ENCODE data around the gene NCR1.
"Not testable (repeated sequence)": the region's sequence is repeated elsewhere in the genome, so short reads cannot be mapped to it uniquely, and the experiment has no call there.

Gene NCR1

DNA sequence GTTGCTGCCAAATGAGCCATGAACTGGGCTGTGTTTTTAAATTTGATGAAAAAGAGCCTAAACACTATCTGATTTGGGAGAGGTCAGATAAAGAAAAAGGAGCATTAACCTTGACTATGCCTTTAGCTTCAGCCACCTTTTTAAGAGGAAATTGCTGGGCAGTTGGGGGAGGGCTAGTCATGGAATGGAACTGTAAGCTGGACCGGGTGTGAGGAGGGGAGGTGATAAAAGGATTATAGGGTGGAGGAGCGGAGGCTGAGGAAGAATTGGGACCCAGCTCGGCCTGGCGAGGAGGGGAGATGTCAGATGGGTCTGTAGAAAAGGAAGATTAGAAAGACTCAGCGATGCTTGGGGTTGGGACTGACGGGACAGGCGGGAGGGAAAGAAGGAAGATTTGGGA is 7.3 kb upstream of the NCR1 start:
- H3K36me3 Mint-ChIP-seq (ENCODE audit: low read depth); H3K4me3 Mint-ChIP-seq; H3K9me3 Mint-ChIP-seq; H3K4me1 Mint-ChIP-seq (ENCODE audit: low read depth); H3K27ac Mint-ChIP-seq: not testable (repeated sequence)
- H3K27me3 Mint-ChIP-seq (ENCODE audit: low read depth): peaks cover 13% of the 10 kb centered on the region

DNA sequence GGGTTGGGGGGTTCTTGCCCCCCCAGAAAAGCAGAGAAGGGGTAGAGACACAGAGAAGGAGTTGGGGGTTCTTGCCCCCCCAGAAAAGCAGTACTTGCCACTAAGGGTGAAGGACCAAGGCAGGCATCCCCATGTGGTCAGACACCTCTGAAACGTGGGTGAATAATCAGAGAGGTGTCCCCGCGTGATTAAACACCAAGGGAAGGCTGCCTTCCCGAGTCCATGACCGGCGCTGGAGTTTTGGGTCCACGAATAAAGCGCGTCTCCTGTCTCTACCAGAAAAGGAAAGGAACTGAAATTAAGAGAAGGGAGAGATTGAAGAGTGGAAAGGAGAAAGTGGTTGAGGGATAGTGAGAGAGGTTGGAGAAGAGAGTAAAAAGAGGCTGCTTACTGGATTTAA is 6.3 kb upstream of the NCR1 start:
- H3K36me3 Mint-ChIP-seq (ENCODE audit: low read depth); H3K9me3 Mint-ChIP-seq; H3K27ac Mint-ChIP-seq; H3K4me3 Mint-ChIP-seq; H3K4me1 Mint-ChIP-seq (ENCODE audit: low read depth): not testable (repeated sequence)
- peaks cover 13% of the 10 kb centered on the region for H3K27me3 Mint-ChIP-seq (ENCODE audit: low read depth)

GRCh38 chr19:54901153-54901552 is 4.8 kb upstream of the NCR1 start:
- not testable (repeated sequence) for H3K9me3 Mint-ChIP-seq; H3K36me3 Mint-ChIP-seq (ENCODE audit: low read depth); H3K4me3 Mint-ChIP-seq; H3K4me1 Mint-ChIP-seq (ENCODE audit: low read depth); H3K27ac Mint-ChIP-seq
- H3K27me3 Mint-ChIP-seq (ENCODE audit: low read depth): peaks cover 18% of the 10 kb centered on the region

- H3K27ac Mint-ChIP-seq: no peak overlapping the region
- no peak overlapping the region for H3K4me3 Mint-ChIP-seq
- peaks cover 11% of the 10 kb centered on the region for H3K27me3 Mint-ChIP-seq (ENCODE audit: low read depth)
- H3K4me1 Mint-ChIP-seq (ENCODE audit: low read depth): no peaks in the 10 kb centered on the region
- H3K36me3 Mint-ChIP-seq (ENCODE audit: low read depth): no peaks in the 10 kb centered on the region
- H3K9me3 Mint-ChIP-seq: peaks cover 3% of the 10 kb centered on the region
Observed at GRCh38 chr19:54902061-54902460, 3.9 kb upstream of the NCR1 start.

DNA sequence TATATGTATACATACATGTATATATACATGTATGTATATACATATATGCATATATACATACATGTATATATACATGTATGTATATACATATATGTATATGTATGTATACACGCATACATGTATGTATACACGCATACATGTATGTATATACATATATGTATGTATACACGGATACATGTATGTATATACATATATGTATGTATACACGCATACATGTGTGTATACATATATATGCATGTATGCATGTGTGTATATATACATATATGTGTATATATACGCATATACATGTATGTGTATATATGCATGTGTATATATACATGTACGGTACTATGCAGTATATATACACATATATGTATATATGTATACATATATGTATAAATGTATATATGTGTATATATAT is 2.6 kb upstream of the NCR1 start:
- H3K27me3 Mint-ChIP-seq (ENCODE audit: low read depth): peaks cover 11% of the 10 kb centered on the region
- no peaks in the 10 kb centered on the region for H3K36me3 Mint-ChIP-seq (ENCODE audit: low read depth)
- H3K4me1 Mint-ChIP-seq (ENCODE audit: low read depth): no peaks in the 10 kb centered on the region
- no peak overlapping the region for H3K4me3 Mint-ChIP-seq
- peaks cover 3% of the 10 kb centered on the region for H3K9me3 Mint-ChIP-seq
- no peak overlapping the region for H3K27ac Mint-ChIP-seq

GRCh38 chr19:54904261-54904660 is 1.7 kb upstream of the NCR1 start:
- H3K9me3 Mint-ChIP-seq; H3K4me1 Mint-ChIP-seq (ENCODE audit: low read depth); H3K27ac Mint-ChIP-seq; H3K4me3 Mint-ChIP-seq; H3K27me3 Mint-ChIP-seq (ENCODE audit: low read depth); H3K36me3 Mint-ChIP-seq (ENCODE audit: low read depth): not testable (repeated sequence)

DNA sequence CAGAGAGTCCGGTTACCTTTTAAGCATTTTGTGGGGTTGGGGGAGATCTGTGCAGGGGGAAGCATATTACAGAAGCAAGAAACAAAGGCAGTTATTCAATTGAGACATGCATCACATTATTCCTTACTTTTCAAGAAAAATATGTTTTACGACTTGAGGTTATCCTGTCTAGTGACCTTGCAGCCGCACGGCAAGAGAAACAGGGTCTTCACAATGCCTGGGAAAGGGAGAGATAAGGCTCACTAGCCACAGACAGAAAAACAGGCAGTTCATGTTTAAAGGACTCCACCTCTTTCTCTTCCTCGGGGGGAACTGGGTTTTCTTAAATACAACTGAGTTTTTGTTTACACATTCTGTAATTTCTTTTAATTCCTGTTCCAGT is 536 bp upstream of the NCR1 start:
- no peaks in the 10 kb centered on the region for H3K4me1 Mint-ChIP-seq (ENCODE audit: low read depth)
- H3K27ac Mint-ChIP-seq: no peak overlapping the region
- peaks cover 3% of the 10 kb centered on the region for H3K9me3 Mint-ChIP-seq
- no peak overlapping the region for H3K4me3 Mint-ChIP-seq
- H3K27me3 Mint-ChIP-seq (ENCODE audit: low read depth): peaks cover 5% of the 10 kb centered on the region
- no peaks in the 10 kb centered on the region for H3K36me3 Mint-ChIP-seq (ENCODE audit: low read depth)

DNA sequence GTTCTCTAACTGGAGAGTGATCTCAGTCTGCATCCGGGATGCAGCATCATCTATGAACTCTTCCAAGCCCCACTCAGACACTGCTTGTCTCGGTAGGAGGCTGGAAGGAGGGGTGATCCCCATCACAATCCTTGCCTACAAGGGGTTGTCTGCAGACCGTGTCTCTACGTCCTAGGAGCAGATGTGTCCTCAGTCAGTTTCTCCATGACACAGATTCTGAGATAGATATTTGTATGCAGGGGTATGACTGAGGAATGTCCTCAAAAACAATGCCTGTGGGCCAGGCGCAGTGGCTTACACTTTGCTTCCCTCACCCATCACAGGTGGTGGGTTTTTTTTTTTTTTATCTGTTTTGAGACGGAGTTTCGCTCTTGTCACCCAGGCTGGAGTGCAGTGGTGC is 871 bp downstream of the NCR1 start:
- Mint-ChIP-seq H3K4me1 (ENCODE audit: low read depth) (no peaks in the 10 kb centered on the region), H3K9me3 (peaks cover 3% of the 10 kb centered on the region), H3K27me3 (ENCODE audit: low read depth) (peaks cover 5% of the 10 kb centered on the region), H3K36me3 (ENCODE audit: low read depth) (no peaks in the 10 kb centered on the region), H3K4me3 (no peak overlapping the region), H3K27ac (no peak overlapping the region)

DNA sequence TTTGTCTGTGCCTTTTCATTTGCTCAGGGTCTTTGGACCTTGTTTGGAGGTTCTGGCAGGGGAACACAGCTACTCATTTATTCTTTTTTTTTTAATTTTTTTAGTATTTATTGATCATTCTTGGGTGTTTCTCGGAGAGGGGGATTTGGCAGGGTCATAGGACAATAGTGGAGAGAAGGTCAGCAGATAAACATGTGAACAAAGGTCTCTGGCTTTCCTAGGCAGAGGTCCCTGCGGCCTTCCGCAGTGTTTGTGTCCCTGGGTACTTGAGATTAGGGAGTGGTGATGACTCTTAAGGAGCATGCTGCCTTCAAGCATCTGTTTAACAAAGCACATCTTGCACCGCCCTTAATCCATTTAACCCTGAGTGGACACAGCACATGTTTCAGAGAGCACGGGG is 2.0 kb downstream of the NCR1 start:
- H3K9me3 Mint-ChIP-seq; H3K4me1 Mint-ChIP-seq (ENCODE audit: low read depth); H3K27ac Mint-ChIP-seq; H3K36me3 Mint-ChIP-seq (ENCODE audit: low read depth); H3K4me3 Mint-ChIP-seq; H3K27me3 Mint-ChIP-seq (ENCODE audit: low read depth): not testable (repeated sequence)

DNA sequence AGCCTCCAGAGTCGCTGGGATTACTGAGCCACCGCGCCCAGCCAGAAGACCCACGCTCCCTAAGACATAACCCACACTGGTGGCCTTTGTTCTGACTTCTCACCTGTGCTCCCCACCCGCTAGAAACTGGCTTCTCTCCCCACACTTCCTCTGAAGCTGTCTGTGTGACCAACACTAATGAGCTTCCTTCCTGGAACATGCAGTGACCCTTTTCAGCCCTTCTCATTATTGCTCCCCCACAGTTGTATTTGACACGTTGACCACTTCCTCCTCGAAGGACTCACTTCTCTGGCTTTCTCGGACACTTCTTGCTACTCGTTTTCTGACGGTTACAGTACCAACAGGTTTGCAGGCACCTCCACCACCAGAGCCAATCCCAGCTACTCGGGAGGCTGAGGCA is 10.9 kb downstream of the NCR1 start:
- Mint-ChIP-seq H3K27me3 (ENCODE audit: low read depth) (no peaks in the 10 kb centered on the region), H3K27ac (no peak overlapping the region), H3K36me3 (ENCODE audit: low read depth) (no peaks in the 10 kb centered on the region)

GRCh38 chr19:54918499-54918898 is 12.6 kb downstream of the NCR1 start:
- H3K4me3 Mint-ChIP-seq: no peak overlapping the region
- no peaks in the 10 kb centered on the region for H3K36me3 Mint-ChIP-seq (ENCODE audit: low read depth)
- no peaks in the 10 kb centered on the region for H3K9me3 Mint-ChIP-seq
- no peaks in the 10 kb centered on the region for H3K27me3 Mint-ChIP-seq (ENCODE audit: low read depth)
- peaks cover 10% of the 10 kb centered on the region for H3K4me1 Mint-ChIP-seq (ENCODE audit: low read depth)
- no peak overlapping the region for H3K27ac Mint-ChIP-seq

More for the DNA sequence above, 10.9 kb downstream of the NCR1 start:
- no peaks in the 10 kb centered on the region for H3K9me3 Mint-ChIP-seq
- peaks cover 8% of the 10 kb centered on the region for H3K4me1 Mint-ChIP-seq (ENCODE audit: low read depth)
- H3K4me3 Mint-ChIP-seq: no peak overlapping the region

GRCh38 chr19:54919646-54920563 is 14.0 kb downstream of the NCR1 start:
- not testable (repeated sequence) for H3K4me1 Mint-ChIP-seq (ENCODE audit: low read depth); H3K27ac Mint-ChIP-seq; H3K27me3 Mint-ChIP-seq (ENCODE audit: low read depth); H3K36me3 Mint-ChIP-seq (ENCODE audit: low read depth); H3K9me3 Mint-ChIP-seq; H3K4me3 Mint-ChIP-seq

- Mint-ChIP-seq H3K27ac (peak overlapping the region; percentile 4), H3K4me1 (ENCODE audit: low read depth) (peaks cover 10% of the 10 kb centered on the region), H3K27me3 (ENCODE audit: low read depth) (no peaks in the 10 kb centered on the region), H3K4me3 (no peak overlapping the region), H3K9me3 (peaks cover 5% of the 10 kb centered on the region), H3K36me3 (ENCODE audit: low read depth) (no peaks in the 10 kb centered on the region)
Observed at GRCh38 chr19:54921082-54921481, 15.1 kb downstream of the NCR1 start.

GRCh38 chr19:54923276-54923675 is 17.3 kb downstream of the NCR1 start:
- Mint-ChIP-seq H3K4me3 (no peak overlapping the region), H3K27me3 (ENCODE audit: low read depth) (no peaks in the 10 kb centered on the region), H3K4me1 (ENCODE audit: low read depth) (peaks cover 7% of the 10 kb centered on the region), H3K9me3 (peaks cover 8% of the 10 kb centered on the region), H3K36me3 (ENCODE audit: low read depth) (peaks cover under 1% of the 10 kb centered on the region), H3K27ac (no peak overlapping the region)

DNA sequence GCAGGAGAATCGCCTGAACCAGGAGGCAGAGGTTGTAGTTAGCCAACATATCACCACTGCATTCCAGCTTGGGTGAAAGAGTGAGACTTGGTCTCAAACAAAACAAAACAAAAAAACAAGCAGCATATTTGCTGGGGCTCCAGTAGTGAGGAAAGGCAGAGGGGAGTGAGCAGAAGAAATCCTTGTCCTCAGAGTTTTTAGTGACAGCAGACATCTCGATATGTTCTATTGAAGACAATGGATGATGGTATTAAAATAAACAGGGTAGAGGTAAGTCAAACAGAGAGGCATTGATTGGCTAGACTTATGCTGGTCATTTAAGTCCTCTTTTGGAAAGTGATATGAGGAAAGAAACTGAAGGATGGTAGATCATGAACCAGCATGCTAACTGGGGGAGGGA is 22.4 kb downstream of the NCR1 start:
- Mint-ChIP-seq H3K4me1 (ENCODE audit: low read depth) (no peaks in the 10 kb centered on the region), H3K9me3 (peaks cover 21% of the 10 kb centered on the region), H3K27me3 (ENCODE audit: low read depth) (no peaks in the 10 kb centered on the region), H3K27ac (no peak overlapping the region), H3K4me3 (no peak overlapping the region), H3K36me3 (ENCODE audit: low read depth) (peaks cover 2% of the 10 kb centered on the region)

GRCh38 chr19:54937926-54938325 is 32.0 kb downstream of the NCR1 start:
- Mint-ChIP-seq H3K9me3 (no peaks in the 10 kb centered on the region), H3K27ac (peak overlapping the region; percentile 70), H3K4me3 (peak overlapping the region; percentile 15), H3K27me3 (ENCODE audit: low read depth) (peaks cover 4% of the 10 kb centered on the region), H3K36me3 (ENCODE audit: low read depth) (no peaks in the 10 kb centered on the region), H3K4me1 (ENCODE audit: low read depth) (peaks cover 4% of the 10 kb centered on the region)
